ENCODE data around the gene CHRNE. TPM values are rescaled to one million over a fixed set of nuclear protein-coding genes. Genes with fewer than 3 reads are reported as not detected.

The CHRNE gene
- total RNA-seq, 1 experiment from 2014 or later: 0.31 TPM

DNA sequence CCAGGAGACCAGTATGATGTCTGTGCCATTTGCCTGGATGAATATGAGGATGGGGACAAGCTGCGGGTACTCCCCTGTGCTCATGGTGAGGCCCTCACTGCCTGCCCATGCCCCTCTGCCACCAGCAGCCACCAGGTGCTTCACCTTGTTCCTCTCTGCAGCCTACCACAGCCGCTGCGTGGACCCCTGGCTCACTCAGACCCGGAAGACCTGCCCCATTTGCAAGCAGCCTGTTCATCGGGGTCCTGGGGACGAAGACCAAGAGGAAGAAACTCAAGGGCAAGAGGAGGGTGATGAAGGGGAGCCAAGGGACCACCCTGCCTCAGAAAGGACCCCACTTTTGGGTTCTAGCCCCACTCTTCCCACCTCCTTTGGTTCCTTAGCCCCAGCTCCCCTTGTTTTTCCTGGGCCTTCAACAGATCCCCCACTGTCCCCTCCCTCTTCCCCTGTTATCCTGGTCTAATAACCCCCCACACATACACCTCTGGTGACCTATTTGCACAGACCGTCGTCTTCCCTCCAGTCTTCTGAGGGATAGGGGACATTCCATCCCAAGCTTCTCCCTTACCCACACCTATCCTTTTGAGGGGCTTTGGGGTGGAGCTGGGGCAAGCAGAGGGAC, 41.8 kb upstream of the CHRNE start:
- H4K91ac ChIP-seq (ENCODE audit: insufficient read length, low read depth, low read length): no peak overlapping the region
- H2BK20ac ChIP-seq (ENCODE audit: low read depth, low read length, poor library complexity, severe bottlenecking): no peak overlapping the region
- DNase-seq: peak; percentile 44
- peak overlapping the region; percentile 83 to 92 (median 91); a peak in 5 of 7 replicates for H3K27ac Mint-ChIP-seq
- no peaks in the 10 kb centered on the region for H3K9me3 ChIP-seq (ENCODE audit: control insufficient read depth, low read depth, low read length)
- TF ChIP-seq, protein P1, sequence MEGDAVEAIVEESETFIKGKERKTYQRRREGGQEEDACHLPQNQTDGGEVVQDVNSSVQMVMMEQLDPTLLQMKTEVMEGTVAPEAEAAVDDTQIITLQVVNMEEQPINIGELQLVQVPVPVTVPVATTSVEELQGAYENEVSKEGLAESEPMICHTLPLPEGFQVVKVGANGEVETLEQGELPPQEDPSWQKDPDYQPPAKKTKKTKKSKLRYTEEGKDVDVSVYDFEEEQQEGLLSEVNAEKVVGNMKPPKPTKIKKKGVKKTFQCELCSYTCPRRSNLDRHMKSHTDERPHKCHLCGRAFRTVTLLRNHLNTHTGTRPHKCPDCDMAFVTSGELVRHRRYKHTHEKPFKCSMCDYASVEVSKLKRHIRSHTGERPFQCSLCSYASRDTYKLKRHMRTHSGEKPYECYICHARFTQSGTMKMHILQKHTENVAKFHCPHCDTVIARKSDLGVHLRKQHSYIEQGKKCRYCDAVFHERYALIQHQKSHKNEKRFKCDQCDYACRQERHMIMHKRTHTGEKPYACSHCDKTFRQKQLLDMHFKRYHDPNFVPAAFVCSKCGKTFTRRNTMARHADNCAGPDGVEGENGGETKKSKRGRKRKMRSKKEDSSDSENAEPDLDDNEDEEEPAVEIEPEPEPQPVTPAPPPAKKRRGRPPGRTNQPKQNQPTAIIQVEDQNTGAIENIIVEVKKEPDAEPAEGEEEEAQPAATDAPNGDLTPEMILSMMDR (conservative IDR thresholded peaks at IDR 0.05): no peak
- WGBS (ENCODE audit: extremely low coverage, insufficient read length, low lambda C conversion rate): no CpG with 5 or more reads among the region's 8 CpGs
- peaks cover 15% of the 10 kb centered on the region; the same call in 1 of the 2 replicates for H3K79me2 ChIP-seq (ENCODE audit: insufficient read depth, low read length)
- H3K4me1 ChIP-seq (ENCODE audit: insufficient read depth, low read length): no peaks in the 10 kb centered on the region
- H4K8ac ChIP-seq (replicated peaks; ENCODE audit: insufficient read length, low read depth, low read length): no peak overlapping the region
- H3K4me3 Mint-ChIP-seq: peak overlapping the region; percentile 7 to 16; a peak in 3 of 5 replicates
- peaks cover 19% of the 10 kb centered on the region for H3K23me2 ChIP-seq (ENCODE audit: insufficient read length, low read depth, low read length, poor library complexity, severe bottlenecking)
- peaks cover 6% of the 10 kb centered on the region for H3K27me3 Mint-ChIP-seq (ENCODE audit: low read depth)
- H4K20me1 ChIP-seq (ENCODE audit: control insufficient read depth, insufficient read depth, insufficient read length): no peaks in the 10 kb centered on the region
- peaks cover 28 to 33% of the 10 kb centered on the region in 2 experiments for H3K4me1 Mint-ChIP-seq
- H3T11ph ChIP-seq (ENCODE audit: low read length): no peak overlapping the region
- H2AK5ac ChIP-seq (ENCODE audit: insufficient read length, low read length): no peak overlapping the region
- peaks cover 32 to 67% (median 53%) of the 10 kb centered on the region in 3 experiments for H3K36me3 Mint-ChIP-seq (ENCODE audit: insufficient read depth in 1 of 3, low read depth in 3 of 3)
- H2AFZ ChIP-seq (ENCODE audit: low read length): no peak overlapping the region
- no peaks in the 10 kb centered on the region for H3K27me3 ChIP-seq (ENCODE audit: insufficient read depth, low read length)
- peaks cover 0 to 2% of the 10 kb centered on the region in 2 experiments; a peak in 2 of 5 replicates for H3K9me3 Mint-ChIP-seq
- no peak overlapping the region for H3K56ac ChIP-seq (ENCODE audit: insufficient read length, low read depth, low read length)
- H3K27ac ChIP-seq (ENCODE audit: insufficient read length, low read depth, low read length): peak overlapping the region; percentile 5
- no peak overlapping the region for H3K14ac ChIP-seq (ENCODE audit: insufficient read depth, low read length)
- H4K5ac ChIP-seq (ENCODE audit: insufficient read length, low read depth, low read length): no peak overlapping the region
- H3K18ac ChIP-seq (ENCODE audit: insufficient read length, low read depth, low read length): no peak overlapping the region
- peaks cover 4% of the 10 kb centered on the region for H3K79me1 ChIP-seq (ENCODE audit: insufficient read depth, low read depth, low read length, poor library complexity, severe bottlenecking)
- no peak overlapping the region for H3K4me2 ChIP-seq (ENCODE audit: insufficient read depth, insufficient read length, low read length)
- H3K4ac ChIP-seq (ENCODE audit: low read depth, low read length): no peak overlapping the region
- H2BK12ac ChIP-seq (ENCODE audit: insufficient read length, low read depth, low read length): no peak overlapping the region
- no peak overlapping the region for H2BK15ac ChIP-seq (ENCODE audit: low read depth, low read length)
- H2BK5ac ChIP-seq (ENCODE audit: insufficient read length, low read length): no peak overlapping the region
- H3K9ac ChIP-seq (ENCODE audit: extremely low read depth, insufficient read length, low read length): no peak overlapping the region
- H2BK120ac ChIP-seq (ENCODE audit: low read depth, low read length, poor library complexity, severe bottlenecking): no peak overlapping the region
- no peak overlapping the region for H3K23ac ChIP-seq (ENCODE audit: insufficient read length, low read depth, low read length)

Data from H9 (cell line).